ENCODE results near the gene MSMP. TPM values are rescaled to one million over a fixed set of nuclear protein-coding genes. Genes with fewer than 3 reads are reported as not detected.

MSMP gene
- total RNA-seq, 6 donors from 2014 or later: 1.1 to 2.8 TPM; not detected in 4

- H3K27me3 ChIP-seq: no peaks in the 10 kb centered on the region
- 96 to 100% methylated on average over 4 of the region's 4 CpGs for WGBS, 2 donors
- no peaks in the 10 kb centered on the region for H3K9me3 ChIP-seq
- ATAC-seq (ENCODE audit: low FRiP score in 2 of 2) (no peak), DNase-seq (no peak)
- H3K4me3 ChIP-seq: no peak overlapping the region
- H3K36me3 ChIP-seq: no peaks in the 10 kb centered on the region
- TF ChIP-seq POLR2A (IDR thresholded peaks at IDR 0.05): no peak
- no peak for TF ChIP-seq CTCF (IDR thresholded peaks at IDR 0.05)
- no peak for TF ChIP-seq EP300 (IDR thresholded peaks at IDR 0.05)
- no peak for TF ChIP-seq POLR2AphosphoS5 (IDR thresholded peaks at IDR 0.05)
- H3K27ac ChIP-seq: no peak overlapping the region
- peaks cover 19 to 40% (median 27%) of the 10 kb centered on the region in 4 donors for H3K4me1 ChIP-seq
Observed at GRCh38 chr9:35759795-35760194, 5.7 kb upstream of the MSMP start.

GRCh38 chr9:35758475-35759050 is 4.5 kb upstream of the MSMP start:
- no peak for DNase-seq
- H3K9me3 ChIP-seq: no peaks in the 10 kb centered on the region
- H3K27me3 ChIP-seq: no peaks in the 10 kb centered on the region
- H3K36me3 ChIP-seq: peaks cover 6 to 10% (median 7%) of the 10 kb centered on the region in 4 donors
- peak overlapping the region; percentile 11 to 95 (median 36) for H3K27ac ChIP-seq
- no peak overlapping the region for H3K4me3 ChIP-seq
- no peak for ATAC-seq (ENCODE audit: low FRiP score in 2 of 2)
- 22 to 30% methylated on average over 3 of the region's 3 CpGs for whole genome bisulfite sequencing, 2 donors
- TF ChIP-seq POLR2AphosphoS5 (IDR thresholded peaks at IDR 0.05) (no peak), CTCF (IDR thresholded peaks at IDR 0.05) (no peak), EP300 (IDR thresholded peaks at IDR 0.05) (no peak), POLR2A (IDR thresholded peaks at IDR 0.05) (no peak)
- peaks cover 19 to 40% (median 27%) of the 10 kb centered on the region in 4 donors for H3K4me1 ChIP-seq

- Histone ChIP-seq H3K4me1 (peaks cover 19 to 40% (median 27%) of the 10 kb centered on the region in 4 donors), H3K27ac (peak overlapping the region in 3 of 4 donors; percentile 89 to 95 (median 92)), H3K4me3 (peak overlapping the region in 3 of 4 donors; percentile 66 to 72 (median 71)), H3K36me3 (peaks cover 10 to 17% (median 14%) of the 10 kb centered on the region in 4 donors), H3K27me3 (no peaks in the 10 kb centered on the region), H3K9me3 (no peaks in the 10 kb centered on the region)
- ATAC-seq (ENCODE audit: low FRiP score in 2 of 2) (no peak), DNase-seq (no peak)
- TF ChIP-seq EP300 (IDR thresholded peaks at IDR 0.05): no peak
- TF ChIP-seq CTCF (IDR thresholded peaks at IDR 0.05): no peak
- TF ChIP-seq POLR2A (IDR thresholded peaks at IDR 0.05): no peak
Observed at GRCh38 chr9:35757892-35758275, 3.8 kb upstream of the MSMP start.

- H3K9me3 ChIP-seq: no peaks in the 10 kb centered on the region
- TF ChIP-seq CTCF (IDR thresholded peaks at IDR 0.05) (no peak), POLR2A (IDR thresholded peaks at IDR 0.05) (peak in 1 of 4 donors; percentile 37), POLR2AphosphoS5 (IDR thresholded peaks at IDR 0.05) (peak in 1 of 2 donors; percentile 19), EP300 (IDR thresholded peaks at IDR 0.05) (no peak)
- H3K36me3 ChIP-seq: peaks cover 14 to 23% (median 19%) of the 10 kb centered on the region in 4 donors
- DNase-seq: peak in 1 of 2 donors; percentile 63
- H3K4me3 ChIP-seq: peak overlapping the region; percentile 53 to 72 (median 68)
- WGBS, 2 donors: 3 to 5% methylated on average over 12 to 20 of the region's 20 CpGs
- no peaks in the 10 kb centered on the region for H3K27me3 ChIP-seq
- H3K4me1 ChIP-seq: peaks cover 19 to 40% (median 27%) of the 10 kb centered on the region in 4 donors
- peak overlapping the region; percentile 87 to 95 (median 90) for H3K27ac ChIP-seq
- peak; percentile 74 to 75 for ATAC-seq (ENCODE audit: low FRiP score in 2 of 2)
Observed at GRCh38 chr9:35757226-35757891, 3.3 kb upstream of the MSMP start.
